Transverse colon (tissue), 4 donors: ENCODE data around the gene HTR1B. TPM values are rescaled to one million over a fixed set of nuclear protein-coding genes. Genes with fewer than 3 reads are reported as not detected.

Source experiments
- DNase-seq: peaks from one replicate; pipeline ENCODE4 v3.0.0-alpha.2; 2019
- H3K27ac ChIP-seq, 4 donors: fragments of 200-600 bp; sonication (generic); 2 replicates each; pipeline ENCODE4 v1.5.1; 2016 to 2018; ENCODE audit warnings: inconsistent platforms in 4 of 4
- H3K27me3 ChIP-seq: fragments of 200-600 bp; sonication (generic); 2 replicates; pipeline ENCODE4 v1.5.1; 2017; ENCODE audit warnings: inconsistent platforms
- H3K36me3 ChIP-seq, 4 donors: fragments of 200-600 bp; sonication (generic); 2 replicates each; pipeline ENCODE4 v1.5.1; 2017 to 2019; ENCODE audit warnings: inconsistent platforms in 4 of 4
- H3K4me1 ChIP-seq, 4 donors: fragments of 200-600 bp; sonication (generic); 2 replicates each; pipeline ENCODE4 v1.5.1; 2017 to 2020; ENCODE audit warnings: inconsistent platforms in 4 of 4
- H3K4me3 ChIP-seq, 4 donors: fragments of 200-600 bp; sonication (generic); 1 replicate in 1 of 4; 2 replicates in 3 of 4; pipeline versions ENCODE4 v1.5.1 to v1.6.1; 2017 to 2019; ENCODE audit warnings: inconsistent platforms in 4 of 4
- H3K9me3 ChIP-seq, 2 donors: fragments of 200-600 bp; sonication (generic); 2 replicates each; pipeline ENCODE4 v1.5.1; 2017 to 2019; ENCODE audit warnings: inconsistent platforms in 2 of 2
- EP300 ChIP-seq: sonication (generic); formaldehyde crosslinking; IDR thresholded peaks from one replicate; pipeline ENCODE4 v1.6.1; 2017; ENCODE audit warnings: antibody characterized with exemption, low read depth
- POLR2A ChIP-seq: fragments of 450-650 bp; IDR thresholded peaks from one replicate; pipeline ENCODE4 v1.6.1; 2016; ENCODE audit warnings: antibody characterized with exemption, mild to moderate bottlenecking, moderate library complexity
- POLR2AphosphoS5 ChIP-seq, 3 donors: sonication (generic); formaldehyde crosslinking; IDR thresholded peaks; one replicate each; pipeline ENCODE4 v1.6.1; 2016; ENCODE audit warnings: antibody characterized with exemption in 3 of 3
- WGBS, 2 donors: methylation state at CpG; one replicate each; pipeline ENCODE4 v1.1.5; 2018; ENCODE audit warnings: low coverage in 1 of 2; 5-methylcytosine and 5-hydroxymethylcytosine counted together
- in situ Hi-C, 4 donors: fragments of 200-750 bp; cut with MboI; loops; one replicate each; pipeline versions ENCODE4 v1.15.0 to v1.15.1; 2017; ENCODE audit warnings: low sequenced_read_pairs in 3 of 4, low pct_ligation_motif_present in 1 of 4, low pct_unique_long_range_greater_than_20kb in 1 of 4
- intact Hi-C: fragments of 100-400 bp; cut with DNase I; formaldehyde crosslinking; loops from one replicate; pipeline ENCODE4 v1.15.1; 2023; ENCODE audit warnings: low total_unique reads
- total RNA-seq, 4 donors: library from RNA; depleted of rRNA; stranded (reverse); fragments of >200 nt; gene quantifications; one replicate each; pipeline ENCODE4 v1.1.0, GENCODE V29; 2016
- TF ChIP-seq, protein P1 (sequence below), 5 experiments: fragments of 200-600 bp in 3 of 5; fragments of 450-650 bp in 2 of 5; sonication (generic) in 3 of 5; IDR thresholded peaks; 1 replicate in 2 of 5; 2 replicates in 3 of 5; pipeline ENCODE4 v1.5.1; 2016 to 2017; ENCODE audit warnings: antibody characterized with exemption in 5 of 5, inconsistent platforms in 3 of 5, mild to moderate bottlenecking in 2 of 5, moderate library complexity in 1 of 5

The HTR1B gene, protein sequence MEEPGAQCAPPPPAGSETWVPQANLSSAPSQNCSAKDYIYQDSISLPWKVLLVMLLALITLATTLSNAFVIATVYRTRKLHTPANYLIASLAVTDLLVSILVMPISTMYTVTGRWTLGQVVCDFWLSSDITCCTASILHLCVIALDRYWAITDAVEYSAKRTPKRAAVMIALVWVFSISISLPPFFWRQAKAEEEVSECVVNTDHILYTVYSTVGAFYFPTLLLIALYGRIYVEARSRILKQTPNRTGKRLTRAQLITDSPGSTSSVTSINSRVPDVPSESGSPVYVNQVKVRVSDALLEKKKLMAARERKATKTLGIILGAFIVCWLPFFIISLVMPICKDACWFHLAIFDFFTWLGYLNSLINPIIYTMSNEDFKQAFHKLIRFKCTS
- not detected for total RNA-seq

DNA sequence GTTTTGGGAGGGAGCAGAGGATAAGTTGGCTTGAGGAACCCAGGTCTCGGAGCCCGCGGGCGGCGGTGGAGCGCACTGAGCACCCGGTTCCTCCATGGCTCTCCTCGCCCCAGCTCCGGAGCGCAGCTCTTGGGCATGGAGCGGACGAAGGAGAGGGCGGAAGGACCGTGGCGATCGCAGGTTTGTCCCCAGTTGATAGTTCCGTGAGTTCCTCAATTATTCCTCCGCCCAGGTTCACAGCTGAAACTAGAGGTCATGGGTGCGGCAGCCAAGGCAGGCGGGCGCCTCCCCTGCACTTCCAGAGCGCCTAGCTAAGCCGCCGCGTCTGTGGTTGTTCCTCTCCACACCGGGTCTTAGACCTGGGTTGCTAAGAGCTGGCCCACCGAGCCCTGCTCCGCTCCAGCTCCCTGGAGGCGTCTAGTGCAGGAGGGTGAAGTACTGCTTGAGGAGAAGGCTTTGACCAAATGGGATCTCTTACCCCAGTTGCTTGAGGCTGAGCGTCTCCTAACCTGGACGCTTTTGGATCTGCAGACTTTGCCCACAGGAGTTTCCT lies at the start of gene HTR1B:
Gene HTR1B (minus strand): TSS at position 184 of the 553 bp plus-strand sequence. CDS start 88 bp downstream, at position 96.
- in situ Hi-C loops (loop anchor here in 3 of 4 donors (25.0 kb wide), 1 partner anchor 1526 kb away; no protein-coding TSS in a partner anchor), intact Hi-C loops (no loop called here)
- DNase-seq: no peak
- no peaks in the 10 kb centered on the region for H3K9me3 ChIP-seq
- no peak within 1 kb of the TSS for H3K27ac ChIP-seq
- 9% methylated on average over 31 of the region's 31 CpGs; no CpG with 5 or more reads in 1 of the 2 donors for WGBS, 2 donors
- no peak for TF ChIP-seq POLR2A
- no peak for TF ChIP-seq POLR2AphosphoS5 (IDR thresholded peaks at IDR 0.05)
- TF ChIP-seq, protein P1, sequence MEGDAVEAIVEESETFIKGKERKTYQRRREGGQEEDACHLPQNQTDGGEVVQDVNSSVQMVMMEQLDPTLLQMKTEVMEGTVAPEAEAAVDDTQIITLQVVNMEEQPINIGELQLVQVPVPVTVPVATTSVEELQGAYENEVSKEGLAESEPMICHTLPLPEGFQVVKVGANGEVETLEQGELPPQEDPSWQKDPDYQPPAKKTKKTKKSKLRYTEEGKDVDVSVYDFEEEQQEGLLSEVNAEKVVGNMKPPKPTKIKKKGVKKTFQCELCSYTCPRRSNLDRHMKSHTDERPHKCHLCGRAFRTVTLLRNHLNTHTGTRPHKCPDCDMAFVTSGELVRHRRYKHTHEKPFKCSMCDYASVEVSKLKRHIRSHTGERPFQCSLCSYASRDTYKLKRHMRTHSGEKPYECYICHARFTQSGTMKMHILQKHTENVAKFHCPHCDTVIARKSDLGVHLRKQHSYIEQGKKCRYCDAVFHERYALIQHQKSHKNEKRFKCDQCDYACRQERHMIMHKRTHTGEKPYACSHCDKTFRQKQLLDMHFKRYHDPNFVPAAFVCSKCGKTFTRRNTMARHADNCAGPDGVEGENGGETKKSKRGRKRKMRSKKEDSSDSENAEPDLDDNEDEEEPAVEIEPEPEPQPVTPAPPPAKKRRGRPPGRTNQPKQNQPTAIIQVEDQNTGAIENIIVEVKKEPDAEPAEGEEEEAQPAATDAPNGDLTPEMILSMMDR (IDR thresholded peaks at IDR 0.05): no peak
- TF ChIP-seq EP300: no peak
- peaks cover 10 to 24% (median 18%) of the 10 kb centered on the region in 4 donors for H3K4me1 ChIP-seq
- peaks cover 70% of the 10 kb centered on the region for H3K27me3 ChIP-seq
- no peaks in the 10 kb centered on the region for H3K36me3 ChIP-seq
- H3K4me3 ChIP-seq: peak within 1 kb of the TSS in 3 of 4 donors; percentile 14 to 37 (median 27)

DNA sequence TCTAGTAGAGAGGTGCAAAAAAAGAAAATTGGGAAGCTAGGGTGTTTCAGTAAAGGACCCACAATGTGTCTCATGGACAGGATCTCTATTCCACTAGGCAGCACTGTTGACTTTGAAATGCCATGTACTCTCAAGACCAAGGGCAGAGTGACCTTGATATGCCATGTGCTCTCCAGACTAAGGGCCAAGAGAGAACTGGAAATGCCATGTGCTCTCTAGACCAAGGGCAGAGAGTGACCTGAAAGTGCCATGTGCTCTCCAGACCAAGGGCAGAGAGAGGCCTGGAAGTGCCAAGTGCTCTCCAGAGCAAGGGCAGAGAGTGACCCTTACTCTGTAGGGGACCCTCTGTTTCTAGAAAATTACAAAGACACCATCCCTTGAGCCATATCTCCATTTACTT lies 49.3 kb upstream of the HTR1B start:
- peaks cover 12 to 18% of the 10 kb centered on the region in 2 donors for H3K9me3 ChIP-seq
- no peaks in the 10 kb centered on the region for H3K4me1 ChIP-seq
- no peak overlapping the region for H3K4me3 ChIP-seq
- in situ Hi-C loops: no loop called here
- no peaks in the 10 kb centered on the region for H3K36me3 ChIP-seq
- intact Hi-C loops: no loop called here
- no peak for DNase-seq
- TF ChIP-seq, protein P1 (IDR thresholded peaks at IDR 0.05): no peak
- TF ChIP-seq POLR2AphosphoS5 (IDR thresholded peaks at IDR 0.05): no peak
- no peak for TF ChIP-seq POLR2A
- TF ChIP-seq EP300: no peak
- H3K27ac ChIP-seq: no peak overlapping the region
- no peaks in the 10 kb centered on the region for H3K27me3 ChIP-seq

DNA sequence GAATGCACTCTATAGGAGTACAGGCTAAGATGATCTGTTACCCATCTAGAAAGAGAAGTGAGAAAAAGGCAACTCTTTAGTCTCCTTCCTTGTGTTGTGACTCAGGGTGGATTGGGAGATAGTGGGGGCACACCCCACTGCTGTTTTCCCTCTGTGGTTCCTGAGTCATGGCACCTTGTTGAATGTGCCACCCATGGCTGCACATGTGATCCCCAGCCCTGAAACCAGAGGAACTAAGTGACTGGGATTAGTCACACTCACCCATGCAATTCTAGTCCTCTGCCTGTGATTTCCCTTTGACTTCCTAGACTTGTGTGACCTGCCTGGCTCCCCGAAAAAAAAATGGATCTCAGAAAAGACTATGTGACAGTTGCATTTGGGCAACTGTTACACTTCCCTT lies 48.6 kb upstream of the HTR1B start:
- intact Hi-C loops: no loop called here
- DNase-seq: no peak
- H3K9me3 ChIP-seq: peaks cover 12 to 18% of the 10 kb centered on the region in 2 donors
- no peak overlapping the region for H3K4me3 ChIP-seq
- no peak for TF ChIP-seq EP300
- TF ChIP-seq POLR2A: no peak
- TF ChIP-seq POLR2AphosphoS5 (IDR thresholded peaks at IDR 0.05): no peak
- TF ChIP-seq, protein P1 (IDR thresholded peaks at IDR 0.05): no peak
- no peak overlapping the region for H3K27ac ChIP-seq
- H3K4me1 ChIP-seq: no peaks in the 10 kb centered on the region
- no peaks in the 10 kb centered on the region for H3K36me3 ChIP-seq
- no peaks in the 10 kb centered on the region for H3K27me3 ChIP-seq
- 85% methylated on average over 1 of the region's 1 CpG; no CpG with 5 or more reads in 1 of the 2 donors for WGBS, 2 donors
- in situ Hi-C loops: no loop called here

DNA sequence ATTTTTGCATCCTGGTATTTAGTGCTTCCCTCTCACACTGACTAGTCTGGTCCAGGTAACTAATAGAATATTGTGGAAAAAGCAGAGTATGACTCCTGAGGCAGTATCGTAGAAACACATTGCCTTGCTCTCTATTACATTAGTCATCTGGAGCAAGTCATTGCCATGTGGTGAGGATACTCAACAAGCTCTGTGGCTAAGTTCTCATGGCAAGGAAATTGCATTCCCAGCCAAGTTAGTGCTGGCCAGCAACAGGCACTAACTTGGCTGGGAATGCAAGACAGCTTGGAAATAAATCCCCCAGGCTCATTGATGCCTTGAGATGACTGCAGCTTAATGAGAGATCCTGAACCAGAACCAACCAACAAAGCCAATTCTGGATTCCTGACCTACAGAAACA lies 39.7 kb upstream of the HTR1B start:
- no peak for DNase-seq

More for the DNA sequence above, 39.7 kb upstream of the HTR1B start:
- no peaks in the 10 kb centered on the region for H3K27me3 ChIP-seq
- in situ Hi-C loops: no loop called here
- no peaks in the 10 kb centered on the region for H3K36me3 ChIP-seq
- H3K9me3 ChIP-seq: no peaks in the 10 kb centered on the region
- H3K4me3 ChIP-seq: no peak overlapping the region
- no peak overlapping the region for H3K27ac ChIP-seq
- no peak for TF ChIP-seq EP300
- TF ChIP-seq POLR2AphosphoS5 (IDR thresholded peaks at IDR 0.05): no peak
- TF ChIP-seq, protein P1 (IDR thresholded peaks at IDR 0.05): no peak
- TF ChIP-seq POLR2A: no peak
- WGBS, 2 donors: 88% methylated on average over 1 of the region's 1 CpG; no CpG with 5 or more reads in 1 of the 2 donors
- intact Hi-C loops: no loop called here
- no peaks in the 10 kb centered on the region for H3K4me1 ChIP-seq
